Sigmoid colon (tissue), 7 donors: Measurements from ENCODE around the gene GREB1. TPM values are rescaled to one million over a fixed set of nuclear protein-coding genes. Genes with fewer than 3 reads are reported as not detected.
A peak's percentile ranks its signal among the peaks of the same experiment; 100 is the strongest.

Source experiments
- DNase-seq: peaks from one replicate; pipeline ENCODE4 v3.0.0-alpha.2; 2019
- H3K27ac ChIP-seq, 4 donors: fragments of 200-600 bp; sonication (generic); one replicate each; pipeline ENCODE4 v1.5.1; 2016 to 2019; ENCODE audit warnings: mild to moderate bottlenecking in 1 of 4
- H3K27me3 ChIP-seq, 3 donors: fragments of 200-600 bp; sonication (generic); one replicate each; pipeline ENCODE4 v1.5.1; 2019; ENCODE audit warnings: mild to moderate bottlenecking in 1 of 3
- H3K36me3 ChIP-seq, 4 donors: fragments of 200-600 bp; sonication (generic); one replicate each; pipeline ENCODE4 v1.5.1; 2016 to 2019
- H3K4me1 ChIP-seq, 4 donors: fragments of 200-600 bp; sonication (generic); one replicate each; pipeline ENCODE4 v1.5.1; 2017 to 2019
- H3K4me3 ChIP-seq, 4 donors: fragments of 200-600 bp; sonication (generic); one replicate each; pipeline ENCODE4 v1.5.1; 2017 to 2019; ENCODE audit warnings: mild to moderate bottlenecking in 2 of 4, moderate library complexity in 1 of 4
- H3K9me3 ChIP-seq, 4 donors: fragments of 200-600 bp in 3 of 4; sonication (generic) in 3 of 4; one replicate each; pipeline versions ENCODE4 v1.5.1 to v1.6.1; 2013 to 2019
- EP300 ChIP-seq, 4 donors: sonication (generic); formaldehyde crosslinking; IDR thresholded peaks; one replicate each; pipeline ENCODE4 v1.6.1; 2017; ENCODE audit warnings: antibody characterized with exemption in 4 of 4
- POLR2A ChIP-seq, 2 donors: fragments of 450-650 bp; IDR thresholded peaks; one replicate each; pipeline ENCODE4 v1.6.1; 2016; ENCODE audit warnings: antibody characterized with exemption in 2 of 2, mild to moderate bottlenecking in 2 of 2, moderate library complexity in 2 of 2
- POLR2AphosphoS5 ChIP-seq, 4 donors: sonication (generic); formaldehyde crosslinking; IDR thresholded peaks; one replicate each; pipeline ENCODE4 v1.6.1; 2017; ENCODE audit warnings: antibody characterized with exemption in 4 of 4
- WGBS, 2 donors: extraction: QIAGEN DNeasy Blood & Tissue Kit; methylation state at CpG; one replicate each; pipeline ENCODE4 v1.1.7; 2013; 5-methylcytosine and 5-hydroxymethylcytosine counted together
- intact Hi-C: fragments of 100-400 bp; cut with DNase I; formaldehyde crosslinking; loops from one replicate; pipeline ENCODE4 v1.15.1; 2023
- polyA plus RNA-seq, 3 donors: library from polyadenylated mRNA; stranded (reverse); fragments of 200-250 nt; gene quantifications; one replicate each; pipeline ENCODE4 v1.2.3, GENCODE V29; 2013
- total RNA-seq, 4 donors: library from RNA; depleted of rRNA; stranded (reverse); fragments of >200 nt; gene quantifications; one replicate each; pipeline ENCODE4 v1.1.0, GENCODE V29; 2016
- TF ChIP-seq, protein P1 (sequence below), 4 experiments: fragments of 450-650 bp in 3 of 4; fragments of 200-600 bp in 1 of 4; IDR thresholded peaks; one replicate each; pipeline ENCODE4 v1.5.1; 2016 to 2019; ENCODE audit warnings: antibody characterized with exemption in 4 of 4, mild to moderate bottlenecking in 3 of 4, moderate library complexity in 2 of 4
- donor health status: healthy with polysubstance abuse.
- donor health status: Bipolar disorder and iron deficiency.
- donor health status: healthy.

Gene GREB1
- total and polyA plus RNA-seq, 7 donors: 0.28 to 2.5 (median 1.1) TPM; not detected in 1

DNA sequence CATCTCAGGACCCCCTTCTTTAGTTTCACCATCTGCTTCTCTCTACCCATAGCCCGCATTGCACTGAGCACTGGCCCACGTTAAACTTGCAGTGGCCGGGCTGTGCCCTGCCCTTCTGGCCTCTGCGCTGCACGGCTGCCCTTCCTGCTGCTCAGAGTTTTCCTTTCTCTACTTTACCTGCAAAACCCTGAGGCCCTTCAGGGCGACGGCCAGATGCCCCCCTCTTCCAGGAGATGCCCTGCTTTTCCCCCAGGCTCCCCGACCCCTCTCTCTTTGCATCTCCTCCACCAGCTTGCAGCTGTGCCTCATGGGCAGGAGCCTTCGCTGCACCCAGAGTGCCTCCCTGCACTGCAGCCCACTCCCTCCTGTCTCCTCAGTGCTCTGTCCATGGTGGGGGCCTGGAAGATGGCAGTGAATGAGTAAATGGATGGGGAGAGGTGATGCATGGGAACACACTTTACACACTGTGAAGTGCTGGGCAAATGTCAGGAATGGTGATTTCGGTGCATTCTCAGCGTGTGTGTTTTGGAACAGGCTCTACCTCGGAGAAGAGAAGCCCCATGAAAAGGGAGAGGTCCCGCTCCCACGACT lies 82.3 kb downstream of the GREB1 start:
- Histone ChIP-seq H3K36me3 (no peaks in the 10 kb centered on the region), H3K27me3 (no peaks in the 10 kb centered on the region), H3K4me1 (no peaks in the 10 kb centered on the region), H3K9me3 (no peaks in the 10 kb centered on the region), H3K4me3 (no peak overlapping the region), H3K27ac (no peak overlapping the region)
- no peak for DNase-seq
- TF ChIP-seq POLR2AphosphoS5 (IDR thresholded peaks at IDR 0.05) (no peak), POLR2A (IDR thresholded peaks at IDR 0.05) (no peak), EP300 (IDR thresholded peaks at IDR 0.05) (no peak)
- TF ChIP-seq, protein P1, sequence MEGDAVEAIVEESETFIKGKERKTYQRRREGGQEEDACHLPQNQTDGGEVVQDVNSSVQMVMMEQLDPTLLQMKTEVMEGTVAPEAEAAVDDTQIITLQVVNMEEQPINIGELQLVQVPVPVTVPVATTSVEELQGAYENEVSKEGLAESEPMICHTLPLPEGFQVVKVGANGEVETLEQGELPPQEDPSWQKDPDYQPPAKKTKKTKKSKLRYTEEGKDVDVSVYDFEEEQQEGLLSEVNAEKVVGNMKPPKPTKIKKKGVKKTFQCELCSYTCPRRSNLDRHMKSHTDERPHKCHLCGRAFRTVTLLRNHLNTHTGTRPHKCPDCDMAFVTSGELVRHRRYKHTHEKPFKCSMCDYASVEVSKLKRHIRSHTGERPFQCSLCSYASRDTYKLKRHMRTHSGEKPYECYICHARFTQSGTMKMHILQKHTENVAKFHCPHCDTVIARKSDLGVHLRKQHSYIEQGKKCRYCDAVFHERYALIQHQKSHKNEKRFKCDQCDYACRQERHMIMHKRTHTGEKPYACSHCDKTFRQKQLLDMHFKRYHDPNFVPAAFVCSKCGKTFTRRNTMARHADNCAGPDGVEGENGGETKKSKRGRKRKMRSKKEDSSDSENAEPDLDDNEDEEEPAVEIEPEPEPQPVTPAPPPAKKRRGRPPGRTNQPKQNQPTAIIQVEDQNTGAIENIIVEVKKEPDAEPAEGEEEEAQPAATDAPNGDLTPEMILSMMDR (IDR thresholded peaks at IDR 0.05): no peak
- intact Hi-C loops: no loop called here
- 89 to 91% methylated on average over 14 of the region's 14 CpGs for WGBS, 2 donors

DNA sequence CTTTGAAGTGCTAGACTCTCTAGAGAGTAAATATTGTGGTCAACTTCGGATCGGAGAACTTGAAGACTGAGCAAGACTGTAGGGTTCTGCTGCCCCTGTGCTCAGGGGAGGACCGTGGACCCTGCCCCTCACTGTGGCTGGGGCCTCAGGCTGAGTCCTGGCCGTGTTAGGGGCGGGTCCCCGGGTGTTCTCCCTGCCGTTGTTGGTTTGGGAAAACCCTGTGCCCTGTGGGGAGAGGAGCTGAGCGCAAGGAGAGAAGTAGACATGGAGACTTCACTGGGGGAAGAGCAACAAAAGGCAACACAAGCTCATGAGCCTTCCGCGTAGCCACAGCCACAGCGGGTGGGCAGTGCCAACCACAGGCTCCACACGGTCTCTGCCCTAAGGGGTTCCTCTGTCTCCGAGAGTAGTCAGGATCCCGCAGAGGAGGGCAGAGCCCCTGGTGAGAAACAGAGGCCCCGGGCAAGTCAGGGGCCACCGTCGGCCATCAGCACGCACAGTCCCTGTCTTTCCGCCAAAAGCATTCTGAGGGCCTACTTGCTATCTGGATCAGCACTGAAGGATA lies 83.1 kb downstream of the GREB1 start:
- 84 to 86% methylated on average over 19 of the region's 19 CpGs for WGBS, 2 donors

DNA sequence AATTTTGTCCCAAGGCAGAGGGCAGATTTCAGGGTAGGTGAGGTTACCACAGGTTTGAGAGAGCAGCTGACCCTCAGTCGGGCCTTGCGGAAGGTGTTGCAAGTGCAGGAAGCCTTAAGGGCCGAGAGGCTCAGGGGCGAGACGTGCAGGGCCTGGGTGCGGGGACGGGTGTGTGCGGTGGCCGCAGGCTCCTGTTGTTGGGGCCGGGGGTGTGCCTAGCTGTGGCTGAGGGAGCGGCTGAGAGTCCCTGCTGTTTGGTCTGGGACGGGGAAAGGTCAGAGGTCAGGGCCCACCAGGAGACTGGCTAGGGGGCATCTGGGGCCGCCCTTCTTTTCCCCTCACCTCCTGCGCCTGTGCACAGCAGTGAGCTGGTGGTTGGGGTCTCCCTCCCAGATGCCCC lies 83.7 kb downstream of the GREB1 start:
- 92 to 95% methylated on average over 14 of the region's 14 CpGs for WGBS, 2 donors
- Histone ChIP-seq H3K9me3 (no peaks in the 10 kb centered on the region), H3K27ac (no peak overlapping the region), H3K4me3 (no peak overlapping the region), H3K36me3 (no peaks in the 10 kb centered on the region), H3K4me1 (no peaks in the 10 kb centered on the region), H3K27me3 (no peaks in the 10 kb centered on the region)
- intact Hi-C loops: no loop called here
- no peak for TF ChIP-seq POLR2A (IDR thresholded peaks at IDR 0.05)
- no peak for TF ChIP-seq EP300 (IDR thresholded peaks at IDR 0.05)
- TF ChIP-seq, protein P1 (IDR thresholded peaks at IDR 0.05): no peak
- DNase-seq: no peak

More for the DNA sequence above, 83.1 kb downstream of the GREB1 start:
- no peak overlapping the region for H3K27ac ChIP-seq
- H3K27me3 ChIP-seq: no peaks in the 10 kb centered on the region
- no peaks in the 10 kb centered on the region for H3K36me3 ChIP-seq
- no peak overlapping the region for H3K4me3 ChIP-seq
- H3K4me1 ChIP-seq: no peaks in the 10 kb centered on the region
- intact Hi-C loops: no loop called here
- peak; percentile 28 for DNase-seq
- TF ChIP-seq, protein P1 (IDR thresholded peaks at IDR 0.05): no peak
- TF ChIP-seq EP300 (IDR thresholded peaks at IDR 0.05) (no peak), POLR2A (IDR thresholded peaks at IDR 0.05) (no peak), POLR2AphosphoS5 (IDR thresholded peaks at IDR 0.05) (no peak)
- H3K9me3 ChIP-seq: no peaks in the 10 kb centered on the region

DNA sequence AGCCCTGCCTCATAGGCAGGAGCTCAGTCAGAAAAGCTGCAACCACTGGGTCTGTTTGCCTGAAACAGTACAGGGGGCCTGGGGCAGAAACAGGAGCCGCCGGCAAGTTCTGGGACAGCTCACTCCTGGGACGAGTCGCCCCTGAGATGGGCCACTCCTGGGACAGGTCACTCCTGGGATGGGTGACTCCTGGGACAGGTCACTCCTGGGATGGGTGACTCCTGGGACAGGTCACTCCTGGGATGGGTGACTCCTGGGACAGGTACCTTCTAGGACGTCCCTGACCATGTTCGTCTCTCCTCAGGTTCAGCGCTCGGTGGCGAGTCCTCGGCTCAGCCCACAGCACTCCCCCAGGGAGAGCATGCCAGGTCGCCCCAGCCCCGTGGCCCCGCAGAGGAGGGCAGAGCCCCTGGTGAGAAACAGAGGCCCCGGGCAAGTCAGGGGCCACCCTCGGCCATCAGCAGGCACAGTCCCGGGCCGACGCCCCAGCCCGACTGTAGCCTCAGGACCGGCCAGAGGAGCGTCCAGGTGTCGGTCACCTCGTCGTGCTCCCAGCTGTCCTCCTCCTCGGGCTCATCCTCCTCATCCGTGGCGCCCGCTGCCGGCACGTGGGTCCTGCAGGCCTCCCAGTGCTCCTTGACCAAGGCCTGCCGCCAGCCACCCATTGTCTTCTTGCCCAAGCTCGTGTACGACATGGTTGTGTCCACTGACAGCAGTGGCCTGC lies 84.3 kb downstream of the GREB1 start:
- intact Hi-C loops: no loop called here
- Histone ChIP-seq H3K27ac (no peak overlapping the region), H3K36me3 (no peaks in the 10 kb centered on the region), H3K9me3 (no peaks in the 10 kb centered on the region), H3K4me1 (no peaks in the 10 kb centered on the region), H3K4me3 (no peak overlapping the region), H3K27me3 (no peaks in the 10 kb centered on the region)
- DNase-seq: peak; percentile 44
- TF ChIP-seq POLR2AphosphoS5 (IDR thresholded peaks at IDR 0.05) (no peak), POLR2A (IDR thresholded peaks at IDR 0.05) (no peak), EP300 (IDR thresholded peaks at IDR 0.05) (no peak)
- TF ChIP-seq, protein P1 (IDR thresholded peaks at IDR 0.05): no peak
- WGBS, 2 donors: 95% methylated on average over 33 of the region's 33 CpGs
